Lower leg skin (tissue), 4 donors: Measurements from ENCODE around the gene MDC1. TPM values are rescaled to one million over a fixed set of nuclear protein-coding genes. Genes with fewer than 3 reads are reported as not detected.
A peak's percentile ranks its signal among the peaks of the same experiment; 100 is the strongest.

Experiments
- DNase-seq, 2 donors: peaks; one replicate each; pipeline ENCODE4 v3.0.0-alpha.2; 2019; ENCODE audit warnings: low spot score in 2 of 2
- H3K4me3 ChIP-seq: fragments of 200-600 bp; sonication (generic); 2 replicates; pipeline ENCODE4 v1.5.1; 2017; ENCODE audit warnings: mild to moderate bottlenecking, low read depth; ENCODE audit not compliant: poor library complexity, severe bottlenecking
- CTCF ChIP-seq, 3 donors: fragments of 450-650 bp; IDR thresholded peaks; one replicate each; pipeline ENCODE4 v1.5.1; 2016; ENCODE audit warnings: antibody characterized with exemption in 3 of 3, mild to moderate bottlenecking in 3 of 3, moderate library complexity in 2 of 3
- POLR2A ChIP-seq, 2 donors: fragments of 450-650 bp; IDR thresholded peaks; one replicate each; pipeline ENCODE4 v1.6.1; 2016 to 2017; ENCODE audit warnings: antibody characterized with exemption in 2 of 2, mild to moderate bottlenecking in 1 of 2, moderate library complexity in 1 of 2
- WGBS, 2 donors: methylation state at CpG; one replicate each; pipeline ENCODE4 v1.1.5; 2018; 5-methylcytosine and 5-hydroxymethylcytosine counted together
- intact Hi-C: fragments of 100-400 bp; cut with DNase I; formaldehyde crosslinking; loops from one replicate; pipeline ENCODE4 v1.15.0; 2023; ENCODE audit warnings: low total_unique reads
- total RNA-seq, 4 donors: library from RNA; depleted of rRNA; stranded (reverse); fragments of >200 nt; gene quantifications; one replicate each; pipeline ENCODE4 v1.1.0, GENCODE V29; 2016

The MDC1 gene
- total RNA-seq, 4 donors from 2014 or later = 9.7 to 21.4 (median 9.8) TPM

GRCh38 chr6:30657454-30657853 lies 59.6 kb downstream of the MDC1 start:
- TF ChIP-seq POLR2A (IDR thresholded peaks at IDR 0.05) = no peak
- no peak for TF ChIP-seq CTCF (IDR thresholded peaks at IDR 0.05)
- no peak overlapping the region for H3K4me3 ChIP-seq
- no peak for DNase-seq
- intact Hi-C loops = no loop called here

- H3K4me3 ChIP-seq = no peak overlapping the region
- intact Hi-C loops = no loop called here
- TF ChIP-seq CTCF (IDR thresholded peaks at IDR 0.05) (no peak), POLR2A (IDR thresholded peaks at IDR 0.05) (no peak)
- 68 to 87% methylated on average over 7 of the region's 7 CpGs for WGBS, 2 donors
- DNase-seq = no peak
Measured at GRCh38 chr6:30656513-30656912, 60.6 kb downstream of the MDC1 start.

GRCh38 chr6:30655743-30656094 lies 61.4 kb downstream of the MDC1 start:
- intact Hi-C loops = no loop called here
- 91 to 99% methylated on average over 3 of the region's 3 CpGs for WGBS, 2 donors
- DNase-seq = no peak

GRCh38 chr6:30654798-30655742 lies 62.0 kb downstream of the MDC1 start:
- DNase-seq = no peak
- 88 to 92% methylated on average over 19 of the region's 19 CpGs for WGBS, 2 donors
- no peak overlapping the region for H3K4me3 ChIP-seq
- intact Hi-C loops = no loop called here
- TF ChIP-seq CTCF (IDR thresholded peaks at IDR 0.05) = peak in 1 of 3 donors; percentile 31
- no peak for TF ChIP-seq POLR2A (IDR thresholded peaks at IDR 0.05)

More at GRCh38 chr6:30655743-30656094, 61.4 kb downstream of the MDC1 start:
- TF ChIP-seq CTCF (IDR thresholded peaks at IDR 0.05) (no peak), POLR2A (IDR thresholded peaks at IDR 0.05) (no peak)
- H3K4me3 ChIP-seq = no peak overlapping the region

GRCh38 chr6:30651143-30651542 lies 65.9 kb downstream of the MDC1 start:
- intact Hi-C loops = no loop called here
- 89 to 90% methylated on average over 12 of the region's 12 CpGs for WGBS, 2 donors

More at GRCh38 chr6:30651143-30651542, 65.9 kb downstream of the MDC1 start:
- no peak for DNase-seq
- H3K4me3 ChIP-seq = no peak overlapping the region
- TF ChIP-seq POLR2A (IDR thresholded peaks at IDR 0.05) (no peak), CTCF (IDR thresholded peaks at IDR 0.05) (no peak)

Other genes with a start within 250 kb of the MDC1 start
- gene HLA-E, start 227.8 kb downstream of the MDC1 start, total RNA-seq = 100 to 1,000 TPM; 685 to 929 (median 835) TPM
- 10 to 100 TPM; 30.4 to 39.6 (median 33.4) TPM for gene GNL1, start 160.8 kb downstream of the MDC1 start, total RNA-seq
- 10 to 100 TPM in 2 of 4 donors, 1 to 10 TPM in 2; 4.5 to 14.0 (median 8.5) TPM for gene PRR3, start 160.0 kb downstream of the MDC1 start, total RNA-seq
- gene ABCF1, start 145.8 kb downstream of the MDC1 start, total RNA-seq = 10 to 100 TPM; 39.3 to 57.7 (median 47.1) TPM
- gene PPP1R10, start 100.0 kb downstream of the MDC1 start, total RNA-seq = 10 to 100 TPM; 32.5 to 61.5 (median 49.4) TPM
- gene MRPS18B, start 99.4 kb downstream of the MDC1 start, total RNA-seq = 10 to 100 TPM; 57.2 to 64.8 (median 62.2) TPM
- 1 to 10 TPM; 1.9 to 7.8 (median 5.6) TPM for gene ATAT1, start 90.4 kb downstream of the MDC1 start, total RNA-seq
- 10 to 100 TPM in 3 of 4 donors, 1 to 10 TPM in 1; 9.6 to 31.9 (median 13.9) TPM for gene C6orf136, start 70.1 kb downstream of the MDC1 start, total RNA-seq
- 10 to 100 TPM; 25.0 to 37.0 (median 32.9) TPM for gene DHX16, start 44.3 kb downstream of the MDC1 start, total RNA-seq
- 10 to 100 TPM; 23.6 to 34.1 (median 27.3) TPM for gene PPP1R18, start 30.6 kb downstream of the MDC1 start, total RNA-seq
- gene NRM, start 26.3 kb downstream of the MDC1 start, total RNA-seq = 1 to 10 TPM; 4.3 to 6.9 (median 6.1) TPM
- 100 to 1,000 TPM; 119 to 179 (median 156) TPM for gene TUBB, start 3.1 kb upstream of the MDC1 start, total RNA-seq
- gene FLOT1, start 25.4 kb upstream of the MDC1 start, total RNA-seq = 10 to 100 TPM; 40.2 to 64.1 (median 42.5) TPM
- 10 to 100 TPM; 20.9 to 56.5 (median 33.3) TPM for gene IER3, start 27.3 kb upstream of the MDC1 start, total RNA-seq
- gene DDR1, start 167.2 kb upstream of the MDC1 start, total RNA-seq = 100 to 1,000 TPM; 140 to 221 (median 194) TPM
- 10 to 100 TPM in 2 of 4 donors, 1 to 10 TPM in 2; 6.1 to 11.2 (median 9.4) TPM for gene GTF2H4, start 190.9 kb upstream of the MDC1 start, total RNA-seq
- 10 to 100 TPM; 13.0 to 25.2 (median 18.1) TPM for gene VARS2, start 197.0 kb upstream of the MDC1 start, total RNA-seq
- under 1 TPM in 1 of 4 donors, not detected in 3; 0.36 TPM for gene SFTA2, start 214.9 kb upstream of the MDC1 start, total RNA-seq
- gene MUCL3, start 223.7 kb upstream of the MDC1 start, total RNA-seq = not detected